Activated CD8-positive, alpha-beta memory T cell treated with anti-CD3 and anti-CD28 coated beads, Interleukin-2, amount 10 ng/mL, durations not matched to agents 7 days and 5 days (primary cell): ENCODE measurements around the gene ERCC3. TPM values are rescaled to one million over a fixed set of nuclear protein-coding genes. Genes with fewer than 3 reads are reported as not detected.
"Not testable (repeated sequence)": the region's sequence is repeated elsewhere in the genome, so short reads cannot be mapped to it uniquely, and the experiment has no call there.

Source experiments
- ATAC-seq: fragments of 150-1000 bp; cut with Tn5 transposase; one replicate; pipeline ENCODE4 v1.10.0; 2021; ENCODE audit warnings: moderate library complexity
- CTCF ChIA-PET: fragments of 350-600 bp; sonication (Branson Sonifier 250); formaldehyde crosslinking; loops from one replicate; lab custom pipeline; 2021; ENCODE audit warnings: antibody characterized with exemption; lab: Charles Lee
- DNase-seq: peaks from one replicate; pipeline ENCODE4 v3.0.0-alpha.2; 2020
- H3K27ac Mint-ChIP-seq: one replicate; pipeline ENCODE4 v1.8.0; 2021; ENCODE audit warnings: mild to moderate bottlenecking, mixed read lengths
- H3K27me3 Mint-ChIP-seq: one replicate; pipeline ENCODE4 v1.8.0; 2021; ENCODE audit warnings: mixed read lengths
- H3K36me3 Mint-ChIP-seq: one replicate; pipeline ENCODE4 v1.8.0; 2021; ENCODE audit warnings: mild to moderate bottlenecking, mixed read lengths
- H3K4me1 Mint-ChIP-seq: one replicate; pipeline ENCODE4 v1.8.0; 2021; ENCODE audit warnings: mixed read lengths
- H3K4me3 Mint-ChIP-seq: one replicate; pipeline ENCODE4 v1.8.0; 2021; ENCODE audit warnings: mild to moderate bottlenecking, moderate library complexity, mixed read lengths
- H3K9me3 Mint-ChIP-seq: one replicate; pipeline ENCODE4 v1.8.0; 2022; ENCODE audit warnings: low read depth, mixed read lengths
- total RNA-seq, 2 experiments: library from RNA; stranded (reverse); gene quantifications; one replicate each; pipeline ENCODE4 v1.2.3, GENCODE V29; 2021

The ERCC3 gene
- total RNA-seq, 2 experiments from 2014 or later: 60.1 to 66.1 TPM

- no peaks in the 10 kb centered on the region for H3K36me3 Mint-ChIP-seq
- no peaks in the 10 kb centered on the region for H3K9me3 Mint-ChIP-seq
- no peak overlapping the region for H3K4me3 Mint-ChIP-seq
- CTCF ChIA-PET: interaction anchor here (1.3 to 1.4 kb wide), 2 partner anchors 18 to 21 kb away, joined by 3 read pairs; no protein-coding TSS in a partner anchor
- ATAC-seq: no peak
- DNase-seq: no peak
- H3K27ac Mint-ChIP-seq: no peak overlapping the region
- H3K27me3 Mint-ChIP-seq: peaks cover 67% of the 10 kb centered on the region
- peaks cover 12% of the 10 kb centered on the region for H3K4me1 Mint-ChIP-seq
Measured at GRCh38 chr2:127217470-127218325, 76.2 kb downstream of the ERCC3 start.

DNA sequence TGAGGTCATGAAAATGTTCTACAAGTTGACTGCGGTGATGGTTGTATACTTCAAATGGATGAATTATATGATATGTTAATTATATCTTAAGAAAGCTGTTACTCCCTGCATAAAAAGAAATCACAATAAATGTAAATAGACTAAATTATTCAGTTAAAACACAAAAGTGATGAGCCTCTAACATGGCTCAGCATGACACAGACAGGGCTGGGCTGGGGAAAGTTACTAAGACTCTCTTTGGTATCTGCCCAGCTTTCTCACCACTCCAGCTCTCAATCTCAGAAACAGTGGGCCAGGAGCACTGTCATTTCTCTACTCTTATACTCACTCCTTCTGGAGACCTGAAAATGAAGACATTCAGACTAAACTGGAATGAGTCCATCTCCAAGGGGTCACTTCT lies 77.4 kb downstream of the ERCC3 start:
- peaks cover 12% of the 10 kb centered on the region for H3K4me1 Mint-ChIP-seq
- peaks cover 78% of the 10 kb centered on the region for H3K27me3 Mint-ChIP-seq
- CTCF ChIA-PET: interaction anchor here (0.6 to 1.4 kb wide), 3 partner anchors 19 to 310 kb away, joined by 3 read pairs; partner anchors contain the start of gene IWS1
- H3K9me3 Mint-ChIP-seq: no peaks in the 10 kb centered on the region
- H3K27ac Mint-ChIP-seq: no peak overlapping the region
- ATAC-seq (no peak), DNase-seq (no peak)
- H3K36me3 Mint-ChIP-seq: no peaks in the 10 kb centered on the region
- H3K4me3 Mint-ChIP-seq: no peak overlapping the region

GRCh38 chr2:127216095-127216494 lies 77.8 kb downstream of the ERCC3 start:
- Mint-ChIP-seq H3K27ac (no peak overlapping the region), H3K4me1 (peaks cover 12% of the 10 kb centered on the region), H3K36me3 (no peaks in the 10 kb centered on the region), H3K9me3 (no peaks in the 10 kb centered on the region), H3K27me3 (peaks cover 80% of the 10 kb centered on the region), H3K4me3 (no peak overlapping the region)
- ATAC-seq (no peak), DNase-seq (no peak)
- CTCF ChIA-PET: interaction anchor here (1.3 to 1.4 kb wide), 2 partner anchors 19 to 20 kb away, joined by 3 read pairs; no protein-coding TSS in a partner anchor

GRCh38 chr2:127214201-127214600 lies 79.7 kb downstream of the ERCC3 start:
- H3K36me3 Mint-ChIP-seq, H3K9me3 Mint-ChIP-seq, H3K4me3 Mint-ChIP-seq, H3K4me1 Mint-ChIP-seq, H3K27ac Mint-ChIP-seq, DNase-seq, ATAC-seq, CTCF ChIA-PET: not testable (repeated sequence)
- peaks cover 85% of the 10 kb centered on the region for H3K27me3 Mint-ChIP-seq

- no peaks in the 10 kb centered on the region for H3K4me1 Mint-ChIP-seq
- CTCF ChIA-PET: no interaction called here
- H3K4me3 Mint-ChIP-seq: no peak overlapping the region
- peaks cover 51% of the 10 kb centered on the region for H3K27me3 Mint-ChIP-seq
- H3K27ac Mint-ChIP-seq: no peak overlapping the region
- no peaks in the 10 kb centered on the region for H3K9me3 Mint-ChIP-seq
- H3K36me3 Mint-ChIP-seq: no peaks in the 10 kb centered on the region
- no peak for ATAC-seq
- no peak for DNase-seq
Measured at GRCh38 chr2:127208313-127208712, 85.6 kb downstream of the ERCC3 start.

Other genes starting within 250 kb of the ERCC3 start
- 100 to 1,000 TPM; 105 to 152 TPM for gene BIN1, start 187.0 kb downstream of the ERCC3 start, total RNA-seq
- gene CYP27C1, start 73.8 kb downstream of the ERCC3 start, total RNA-seq: not detected
- gene MAP3K2, start 93.8 kb upstream of the ERCC3 start, total RNA-seq: 10 to 100 TPM; 53.5 to 56.9 TPM
- gene PROC, start 124.3 kb upstream of the ERCC3 start, total RNA-seq: under 1 TPM in 1 of 2 experiments, not detected in 1; 0.30 TPM
- 10 to 100 TPM; 53.2 to 55.1 TPM for gene IWS1, start 232.3 kb upstream of the ERCC3 start, total RNA-seq
- gene MYO7B, start 241.5 kb upstream of the ERCC3 start, total RNA-seq: under 1 TPM in 1 of 2 experiments, not detected in 1; 0.26 TPM